Measurements from ENCODE around the gene TRIM65. TPM values are rescaled to one million over a fixed set of nuclear protein-coding genes. Genes with fewer than 3 reads are reported as not detected.

The TRIM65 gene
- total and polyA plus RNA-seq, 8 donors: 8.2 to 13.1 (median 10.5) TPM

GRCh38 chr17:75885431-75885830 lies 11.3 kb downstream of the TRIM65 start:
- no peak overlapping the region for H3K27ac ChIP-seq
- H3K4me3 ChIP-seq: no peak overlapping the region
- no peaks in the 10 kb centered on the region for H3K36me3 ChIP-seq
- H3K4me1 ChIP-seq: no peaks in the 10 kb centered on the region
- intact Hi-C loops (cut with DNase I): no loop called here
- ATAC-seq (no peak), FAIRE-seq (no peak), DNase-seq (no peak)
- TF ChIP-seq CTCF (IDR thresholded peaks at IDR 0.05): no peak
- 85 to 86% methylated on average over 8 of the region's 8 CpGs for WGBS, 2 donors
- H3K27me3 ChIP-seq: no peaks in the 10 kb centered on the region
- no peaks in the 10 kb centered on the region for H3K9me3 ChIP-seq

GRCh38 chr17:75881678-75882454 lies 14.9 kb downstream of the TRIM65 start:
- Histone ChIP-seq H3K27ac (no peak overlapping the region), H3K4me1 (peaks cover under 1 to 4% (median 1%) of the 10 kb centered on the region in 3 donors), H3K36me3 (no peaks in the 10 kb centered on the region), H3K4me3 (no peak overlapping the region), H3K9me3 (no peaks in the 10 kb centered on the region), H3K27me3 (no peaks in the 10 kb centered on the region)
- DNase-seq: no peak
- no peak for ATAC-seq
- intact Hi-C loops (cut with DNase I): no loop called here
- 86 to 92% methylated on average over 15 of the region's 15 CpGs for WGBS, 2 donors
- FAIRE-seq: no peak
- TF ChIP-seq CTCF (IDR thresholded peaks at IDR 0.05): no peak

- TF ChIP-seq CTCF (IDR thresholded peaks at IDR 0.05): no peak
Measured at GRCh38 chr17:75880266-75880665, 16.5 kb downstream of the TRIM65 start.

GRCh38 chr17:75878174-75878998 lies 18.4 kb downstream of the TRIM65 start, which contains the start of gene TRIM47:
Gene TRIM47 (minus strand): TSS chr17:75878581. CDS start chr17:75878548, 33 bp downstream.
- peak within 1 kb of the TSS; percentile 34 to 75 (median 54) for H3K4me3 ChIP-seq
- no peaks in the 10 kb centered on the region for H3K36me3 ChIP-seq
- peak within 1 kb of the TSS; percentile 75 to 98 (median 86) for H3K27ac ChIP-seq
- H3K27me3 ChIP-seq: no peaks in the 10 kb centered on the region
- no peaks in the 10 kb centered on the region for H3K9me3 ChIP-seq
- WGBS, 2 donors: 1% methylated on average over 39 to 87 of the region's 87 CpGs
- H3K4me1 ChIP-seq: peaks cover 6 to 19% (median 18%) of the 10 kb centered on the region in 3 donors
- peak in 1 of 4 donors; percentile 6 for TF ChIP-seq CTCF (IDR thresholded peaks at IDR 0.05)
- DNase-seq (peak; percentile 55 to 87 (median 72)), ATAC-seq (peak; percentile 19 to 59 (median 42)), FAIRE-seq (no peak)
- intact Hi-C loops (cut with DNase I): no loop called here

More at GRCh38 chr17:75880266-75880665, 16.5 kb downstream of the TRIM65 start:
- H3K36me3 ChIP-seq: no peaks in the 10 kb centered on the region
- H3K27ac ChIP-seq: no peak overlapping the region
- 73 to 83% methylated on average over 7 of the region's 7 CpGs for WGBS, 2 donors
- H3K4me1 ChIP-seq: peaks cover 6 to 18% (median 17%) of the 10 kb centered on the region in 3 donors
- H3K4me3 ChIP-seq: no peak overlapping the region
- no peak for ATAC-seq
- DNase-seq: no peak
- H3K27me3 ChIP-seq: no peaks in the 10 kb centered on the region
- FAIRE-seq: no peak
- intact Hi-C loops (cut with DNase I): no loop called here
- no peaks in the 10 kb centered on the region for H3K9me3 ChIP-seq
